ENCODE measurements around the gene LPIN2.

The LPIN2 gene

DNA sequence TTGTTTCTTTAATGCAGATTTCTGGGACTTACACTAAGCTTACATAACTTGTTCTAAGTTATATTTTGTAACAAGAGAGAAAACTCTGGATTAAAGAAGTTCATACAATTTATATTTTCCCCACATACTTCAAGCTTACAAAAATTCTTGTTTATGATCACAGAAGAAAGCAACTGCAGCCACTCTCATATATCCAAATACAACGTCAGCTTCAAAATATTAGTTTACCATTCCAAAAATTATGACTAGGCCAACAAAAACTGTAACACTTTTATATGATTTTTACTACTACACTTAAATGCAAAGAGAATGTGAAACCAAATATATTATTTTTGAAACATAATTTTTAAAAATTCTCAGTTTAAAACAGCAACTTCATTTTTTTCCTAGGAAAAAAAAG, 30.9 kb downstream of the LPIN2 start:
- no peak for TF ChIP-seq EZH2phosphoT487 (conservative IDR thresholded peaks at IDR 0.05; ENCODE audit: low read length)
- TF ChIP-seq, protein P1, sequence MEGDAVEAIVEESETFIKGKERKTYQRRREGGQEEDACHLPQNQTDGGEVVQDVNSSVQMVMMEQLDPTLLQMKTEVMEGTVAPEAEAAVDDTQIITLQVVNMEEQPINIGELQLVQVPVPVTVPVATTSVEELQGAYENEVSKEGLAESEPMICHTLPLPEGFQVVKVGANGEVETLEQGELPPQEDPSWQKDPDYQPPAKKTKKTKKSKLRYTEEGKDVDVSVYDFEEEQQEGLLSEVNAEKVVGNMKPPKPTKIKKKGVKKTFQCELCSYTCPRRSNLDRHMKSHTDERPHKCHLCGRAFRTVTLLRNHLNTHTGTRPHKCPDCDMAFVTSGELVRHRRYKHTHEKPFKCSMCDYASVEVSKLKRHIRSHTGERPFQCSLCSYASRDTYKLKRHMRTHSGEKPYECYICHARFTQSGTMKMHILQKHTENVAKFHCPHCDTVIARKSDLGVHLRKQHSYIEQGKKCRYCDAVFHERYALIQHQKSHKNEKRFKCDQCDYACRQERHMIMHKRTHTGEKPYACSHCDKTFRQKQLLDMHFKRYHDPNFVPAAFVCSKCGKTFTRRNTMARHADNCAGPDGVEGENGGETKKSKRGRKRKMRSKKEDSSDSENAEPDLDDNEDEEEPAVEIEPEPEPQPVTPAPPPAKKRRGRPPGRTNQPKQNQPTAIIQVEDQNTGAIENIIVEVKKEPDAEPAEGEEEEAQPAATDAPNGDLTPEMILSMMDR (IDR thresholded peaks at IDR 0.05; ENCODE audit: insufficient read depth, low read length, poor library complexity, severe bottlenecking) = no peak
- H3K4me3 ChIP-seq (ENCODE audit: insufficient read depth, low read length, poor library complexity, severe bottlenecking) = no peak overlapping the region
- 0 out of 2 replicates have a peak, but pooled peaks cover 3% of the 10 kb centered on the region for H3F3A ChIP-seq (ENCODE audit: insufficient read depth)
- no peak overlapping the region for H3K27ac ChIP-seq (ENCODE audit: low read depth, low read length)
- no peak overlapping the region for H2AFZ ChIP-seq (ENCODE audit: low read depth, low read length, severe bottlenecking)
- H3K9ac ChIP-seq (ENCODE audit: low read length) = no peak overlapping the region
- H4K20me1 ChIP-seq (ENCODE audit: low read depth, low read length) = peaks cover 21% of the 10 kb centered on the region
- H3K9me2 ChIP-seq (replicated peaks; ENCODE audit: insufficient read depth, low read length) = no peaks in the 10 kb centered on the region
- no peaks in the 10 kb centered on the region for H3K27me3 ChIP-seq (ENCODE audit: low read length)
- no peaks in the 10 kb centered on the region for H3K9me3 ChIP-seq (ENCODE audit: insufficient read depth, low read length)
- no peak overlapping the region for H3K4me2 ChIP-seq (ENCODE audit: low read depth, low read length, poor library complexity, severe bottlenecking)
- H3K79me2 ChIP-seq (ENCODE audit: insufficient read depth, low read length) = peaks cover 22% of the 10 kb centered on the region
- no peaks in the 10 kb centered on the region for H3K36me3 ChIP-seq (ENCODE audit: low read length)

DNA sequence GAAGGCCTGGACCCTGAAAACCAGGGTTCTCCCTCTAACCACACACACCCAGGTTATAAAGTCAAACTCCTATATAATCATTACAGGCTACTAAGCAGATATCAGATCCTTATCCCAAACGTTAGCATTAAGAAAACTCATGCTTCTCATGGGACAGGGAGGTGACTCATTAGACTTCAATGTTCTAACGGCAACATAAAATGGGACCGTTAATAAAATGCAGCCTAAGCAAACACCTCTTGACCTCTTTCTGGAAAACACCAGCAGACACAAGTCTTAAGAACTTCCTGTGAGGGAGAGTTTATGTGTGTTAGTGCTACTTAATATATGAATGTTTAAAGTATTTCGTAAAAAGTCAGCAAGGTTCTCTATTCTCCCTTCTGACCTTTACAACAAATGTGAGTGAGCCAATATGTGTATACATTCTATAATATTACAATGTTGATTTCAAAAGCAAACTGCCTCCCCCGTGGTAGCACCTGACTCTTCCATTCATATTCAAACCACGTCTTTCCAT, 31.7 kb downstream of the LPIN2 start:
- Histone ChIP-seq H3K9me2 (replicated peaks; ENCODE audit: insufficient read depth, low read length) (no peaks in the 10 kb centered on the region), H3K36me3 (ENCODE audit: low read length) (no peaks in the 10 kb centered on the region), H4K20me1 (ENCODE audit: low read depth, low read length) (peaks cover 21% of the 10 kb centered on the region), H3K9ac (ENCODE audit: low read length) (no peak overlapping the region), H3K4me3 (ENCODE audit: insufficient read depth, low read length, poor library complexity, severe bottlenecking) (no peak overlapping the region), H3K79me2 (ENCODE audit: insufficient read depth, low read length) (peaks cover 24% of the 10 kb centered on the region), H3K27ac (ENCODE audit: low read depth, low read length) (no peak overlapping the region), H3K4me2 (ENCODE audit: low read depth, low read length, poor library complexity, severe bottlenecking) (no peak overlapping the region), H2AFZ (ENCODE audit: low read depth, low read length, severe bottlenecking) (no peak overlapping the region), H3K27me3 (ENCODE audit: low read length) (no peaks in the 10 kb centered on the region), H3K9me3 (ENCODE audit: insufficient read depth, low read length) (no peaks in the 10 kb centered on the region), H3F3A (ENCODE audit: insufficient read depth) (0 out of 2 replicates have a peak, but pooled peaks cover 3% of the 10 kb centered on the region)
- no peak for TF ChIP-seq EZH2phosphoT487 (conservative IDR thresholded peaks at IDR 0.05; ENCODE audit: low read length)
- TF ChIP-seq, protein P1 (IDR thresholded peaks at IDR 0.05; ENCODE audit: insufficient read depth, low read length, poor library complexity, severe bottlenecking) = no peak

DNA sequence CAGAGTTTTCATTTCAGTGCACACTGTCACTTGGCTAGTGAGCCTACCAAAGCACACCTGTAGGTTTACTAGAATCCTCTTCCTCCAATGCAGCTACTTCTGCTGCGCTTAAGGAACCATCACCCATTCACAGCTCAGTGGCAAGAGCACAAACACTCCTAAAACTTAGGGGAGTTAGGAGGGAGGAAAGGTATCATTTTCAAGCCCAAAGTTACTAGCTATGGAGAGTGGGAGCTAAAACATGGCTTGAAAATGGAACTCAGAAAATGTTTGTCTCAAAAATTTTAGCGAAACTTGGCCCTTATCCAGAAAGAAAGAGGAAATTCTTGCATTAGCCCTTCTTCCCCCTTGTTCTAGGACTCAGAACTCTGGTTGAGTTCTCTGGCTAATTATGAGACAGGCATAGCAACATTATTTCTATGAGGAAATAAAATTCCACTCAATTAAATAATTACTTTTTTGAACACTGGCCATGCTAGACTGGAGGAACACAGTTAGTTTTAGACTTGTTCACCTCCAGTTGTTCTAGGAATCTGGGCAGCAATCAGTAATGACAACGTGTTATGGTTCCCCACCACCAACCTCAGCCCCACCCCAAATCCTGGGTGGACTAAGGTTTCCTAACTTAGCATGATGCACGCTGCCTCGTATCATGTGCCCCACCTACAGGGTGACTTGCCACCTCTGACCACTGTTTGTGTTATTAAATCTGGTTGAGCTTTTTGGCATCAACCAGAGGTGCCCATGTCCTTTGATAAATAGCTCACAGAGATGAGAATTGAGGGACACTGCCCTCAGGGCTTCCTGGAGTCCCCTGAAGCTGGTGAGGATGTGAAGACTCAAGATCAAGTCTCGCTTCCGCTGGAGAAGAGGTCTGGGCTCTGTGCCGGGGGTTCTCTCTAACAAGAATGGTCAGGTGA, 32.8 kb downstream of the LPIN2 start:
- TF ChIP-seq, protein P1 (IDR thresholded peaks at IDR 0.05; ENCODE audit: insufficient read depth, low read length, poor library complexity, severe bottlenecking) = no peak
- no peak for TF ChIP-seq EZH2phosphoT487 (conservative IDR thresholded peaks at IDR 0.05; ENCODE audit: low read length)
- Histone ChIP-seq H3F3A (ENCODE audit: insufficient read depth) (0 out of 2 replicates have a peak, but pooled peaks cover 3% of the 10 kb centered on the region), H3K4me2 (ENCODE audit: low read depth, low read length, poor library complexity, severe bottlenecking) (no peak overlapping the region), H3K9me2 (replicated peaks; ENCODE audit: insufficient read depth, low read length) (no peaks in the 10 kb centered on the region), H3K4me3 (ENCODE audit: insufficient read depth, low read length, poor library complexity, severe bottlenecking) (no peak overlapping the region), H3K9me3 (ENCODE audit: insufficient read depth, low read length) (no peaks in the 10 kb centered on the region), H3K27me3 (ENCODE audit: low read length) (no peaks in the 10 kb centered on the region), H3K79me2 (ENCODE audit: insufficient read depth, low read length) (peaks cover 22% of the 10 kb centered on the region), H3K9ac (ENCODE audit: low read length) (no peak overlapping the region), H4K20me1 (ENCODE audit: low read depth, low read length) (peaks cover 19% of the 10 kb centered on the region), H3K36me3 (ENCODE audit: low read length) (no peaks in the 10 kb centered on the region), H2AFZ (ENCODE audit: low read depth, low read length, severe bottlenecking) (no peak overlapping the region), H3K27ac (ENCODE audit: low read depth, low read length) (no peak overlapping the region)

Data from SU-DHL-6 (cell line).